ENCODE results near the gene ABCG4.

The ABCG4 gene

GRCh38 chr11:119205080-119205479, 56.2 kb downstream of the ABCG4 start:
- H3K9me2 ChIP-seq (replicated peaks; ENCODE audit: control insufficient read depth, low read length), result no peaks in the 10 kb centered on the region
- TF ChIP-seq EZH2phosphoT487 (IDR thresholded peaks at IDR 0.05; ENCODE audit: borderline replicate concordance, low read length) (no peak), CTCF (IDR thresholded peaks at IDR 0.05; ENCODE audit: low read depth, low read length, poor library complexity, severe bottlenecking) (no peak)
- H3K4me1 ChIP-seq (ENCODE audit: control insufficient read depth, low read length), result peaks cover 36% of the 10 kb centered on the region
- peaks cover 39% of the 10 kb centered on the region for H3K79me2 ChIP-seq (ENCODE audit: control insufficient read depth, low read length)
- no peaks in the 10 kb centered on the region for H3K27me3 ChIP-seq (ENCODE audit: control insufficient read depth, low read length)
- peak overlapping the region; percentile 89 for H3K4me2 ChIP-seq (ENCODE audit: low read length)
- peaks cover 27% of the 10 kb centered on the region for H3F3A ChIP-seq (ENCODE audit: control insufficient read depth, insufficient read depth)
- peaks cover 16% of the 10 kb centered on the region for H3K36me3 ChIP-seq (ENCODE audit: control insufficient read depth, low read length)
- peak overlapping the region; percentile 100 for H3K4me3 ChIP-seq (ENCODE audit: low read length)
- no peaks in the 10 kb centered on the region for H3K9me3 ChIP-seq (ENCODE audit: control insufficient read depth, insufficient read depth, low read length)
- 0 out of 2 replicates have a peak, but pooled peaks cover 6% of the 10 kb centered on the region for H4K20me1 ChIP-seq (ENCODE audit: control insufficient read depth, insufficient read depth, low read depth, low read length)
- peak overlapping the region; percentile 71 for H3K27ac ChIP-seq (ENCODE audit: low read depth, low read length)

DNA sequence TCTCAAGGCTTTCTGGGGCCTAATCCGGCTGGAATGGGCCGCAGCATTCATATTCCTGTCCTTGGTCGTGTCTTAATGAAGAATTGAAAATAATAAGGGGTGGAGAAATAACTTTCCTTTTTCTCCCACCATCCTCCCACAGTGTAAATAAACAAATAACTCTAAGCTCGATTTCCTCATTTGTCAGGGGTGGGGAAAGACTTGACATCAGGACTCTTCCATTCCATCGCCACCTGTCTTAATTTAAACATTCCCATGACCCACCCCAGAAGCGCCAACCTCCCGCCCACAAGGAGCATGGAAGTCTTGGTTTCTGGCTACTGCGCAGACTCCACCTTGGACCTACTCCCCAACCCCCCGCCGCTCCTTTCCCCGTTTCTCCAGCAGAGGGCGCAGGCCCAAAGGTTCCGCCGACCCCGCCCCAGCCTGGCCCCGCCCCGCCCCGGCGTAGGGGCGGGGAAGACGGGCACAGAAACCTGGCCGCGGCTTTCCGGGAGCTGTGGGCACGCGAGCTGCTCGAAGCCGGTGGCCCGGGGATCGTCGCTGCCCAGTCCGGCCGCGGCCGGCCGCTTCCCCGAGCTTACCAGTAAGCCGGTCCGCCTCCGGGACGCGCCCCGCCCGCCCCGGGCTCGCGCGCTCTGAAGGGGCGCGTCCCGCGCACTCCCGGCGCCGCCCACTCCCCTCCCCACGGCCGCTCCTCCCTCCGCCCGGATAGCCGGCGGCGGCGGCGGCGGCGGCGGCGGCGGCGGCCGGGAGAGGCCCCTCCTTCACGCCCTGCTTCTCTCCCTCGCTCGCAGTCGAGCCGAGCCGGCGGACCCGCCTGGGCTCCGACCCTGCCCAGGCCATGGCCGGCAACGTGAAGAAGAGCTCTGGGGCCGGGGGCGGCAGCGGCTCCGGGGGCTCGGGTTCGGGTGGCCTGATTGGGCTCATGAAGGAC, 57.0 kb downstream of the ABCG4 start, which contains the start of gene CBL:
TSS of gene CBL (plus strand) at position 766 of the 937 bp plus-strand sequence. CDS start at position 845, 79 bp downstream.
- peaks cover 27% of the 10 kb centered on the region for H3F3A ChIP-seq (ENCODE audit: control insufficient read depth, insufficient read depth)
- H3K79me2 ChIP-seq (ENCODE audit: control insufficient read depth, low read length), result peaks cover 46% of the 10 kb centered on the region
- peak within 1 kb of the TSS; percentile 89 for H3K4me2 ChIP-seq (ENCODE audit: low read length)
- peaks cover 16% of the 10 kb centered on the region for H3K36me3 ChIP-seq (ENCODE audit: control insufficient read depth, low read length)
- H3K4me1 ChIP-seq (ENCODE audit: control insufficient read depth, low read length), result peaks cover 36% of the 10 kb centered on the region
- H3K27ac ChIP-seq (ENCODE audit: low read depth, low read length), result peak within 1 kb of the TSS; percentile 71
- peak; percentile 81 for TF ChIP-seq CTCF (IDR thresholded peaks at IDR 0.05; ENCODE audit: low read depth, low read length, poor library complexity, severe bottlenecking)
- no peak for TF ChIP-seq EZH2phosphoT487 (IDR thresholded peaks at IDR 0.05; ENCODE audit: borderline replicate concordance, low read length)
- no peaks in the 10 kb centered on the region for H3K9me3 ChIP-seq (ENCODE audit: control insufficient read depth, insufficient read depth, low read length)
- H3K9me2 ChIP-seq (replicated peaks; ENCODE audit: control insufficient read depth, low read length), result no peaks in the 10 kb centered on the region
- no peaks in the 10 kb centered on the region for H3K27me3 ChIP-seq (ENCODE audit: control insufficient read depth, low read length)
- peak within 1 kb of the TSS; percentile 100 for H3K4me3 ChIP-seq (ENCODE audit: low read length)
- 0 out of 2 replicates have a peak, but pooled peaks cover 6% of the 10 kb centered on the region for H4K20me1 ChIP-seq (ENCODE audit: control insufficient read depth, insufficient read depth, low read depth, low read length)

DNA sequence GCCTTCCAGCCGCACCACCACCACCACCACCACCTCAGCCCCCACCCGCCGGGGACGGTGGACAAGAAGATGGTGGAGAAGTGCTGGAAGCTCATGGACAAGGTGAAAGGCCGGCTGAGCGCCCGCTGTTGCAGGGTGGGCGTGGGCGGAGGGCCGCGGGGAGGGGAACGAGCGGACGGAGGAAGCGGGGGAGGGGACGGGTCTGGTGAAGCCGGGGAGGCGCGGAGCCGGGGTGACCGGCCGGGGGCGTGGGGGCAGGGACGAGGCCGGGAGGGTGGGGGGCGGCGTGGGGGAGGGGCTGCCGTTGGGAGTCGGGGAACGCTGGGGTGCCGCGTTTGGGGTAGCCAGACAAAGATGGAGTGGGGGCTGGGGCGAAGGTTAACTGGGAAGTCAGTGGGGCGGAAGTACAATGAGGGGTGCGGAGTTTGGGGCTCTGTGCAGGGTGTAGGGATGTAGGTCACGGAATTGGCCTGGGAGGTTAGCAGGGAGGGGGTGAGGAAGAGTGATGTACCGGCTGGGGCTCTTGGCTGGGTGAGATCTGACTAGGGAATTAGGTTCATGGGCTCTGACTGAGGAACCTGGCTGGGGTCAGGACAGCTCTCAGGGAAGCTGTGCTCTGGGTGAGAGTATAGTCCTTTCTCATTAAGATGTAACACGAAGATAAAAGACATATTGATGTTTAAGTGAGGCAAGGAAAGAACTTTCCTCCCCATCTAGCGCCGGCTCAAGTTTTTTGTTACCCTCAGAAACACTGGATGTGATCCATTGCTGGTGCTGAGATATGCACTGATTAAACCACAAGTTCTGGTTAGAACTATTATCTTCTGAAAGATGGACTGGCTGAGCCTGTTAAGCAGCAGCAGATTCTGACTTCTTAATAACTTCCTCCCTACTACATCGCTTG, 57.9 kb downstream of the ABCG4 start:
- Histone ChIP-seq H3K4me3 (ENCODE audit: low read length) (peak overlapping the region; percentile 100), H4K20me1 (ENCODE audit: control insufficient read depth, insufficient read depth, low read depth, low read length) (0 out of 2 replicates have a peak, but pooled peaks cover 6% of the 10 kb centered on the region), H3K4me2 (ENCODE audit: low read length) (peak overlapping the region; percentile 89), H3K9me3 (ENCODE audit: control insufficient read depth, insufficient read depth, low read length) (no peaks in the 10 kb centered on the region), H3K79me2 (ENCODE audit: control insufficient read depth, low read length) (peaks cover 56% of the 10 kb centered on the region), H3F3A (ENCODE audit: control insufficient read depth, insufficient read depth) (peaks cover 27% of the 10 kb centered on the region), H3K9me2 (replicated peaks; ENCODE audit: control insufficient read depth, low read length) (no peaks in the 10 kb centered on the region), H3K27me3 (ENCODE audit: control insufficient read depth, low read length) (no peaks in the 10 kb centered on the region), H3K27ac (ENCODE audit: low read depth, low read length) (peak overlapping the region; percentile 71), H3K4me1 (ENCODE audit: control insufficient read depth, low read length) (peaks cover 36% of the 10 kb centered on the region), H3K36me3 (ENCODE audit: control insufficient read depth, low read length) (peaks cover 16% of the 10 kb centered on the region)
- TF ChIP-seq EZH2phosphoT487 (IDR thresholded peaks at IDR 0.05; ENCODE audit: borderline replicate concordance, low read length) (no peak), CTCF (IDR thresholded peaks at IDR 0.05; ENCODE audit: low read depth, low read length, poor library complexity, severe bottlenecking) (no peak)

Measured in DOHH2 (cell line).